ENCODE measurements around the gene STON1. TPM values are rescaled to one million over a fixed set of nuclear protein-coding genes. Genes with fewer than 3 reads are reported as not detected.

STON1 gene
- total RNA-seq, 1 donor from 2014 or later = 15.7 TPM

- Mint-ChIP-seq H3K4me3 (peak overlapping the region; percentile 25), H3K36me3 (peaks cover 14% of the 10 kb centered on the region), H3K9me3 (no peaks in the 10 kb centered on the region), H3K27ac (no peak overlapping the region), H3K4me1 (ENCODE audit: unreplicated experiment) (peaks cover 17% of the 10 kb centered on the region), H3K27me3 (no peaks in the 10 kb centered on the region)
- peak; percentile 67 for TF ChIP-seq CTCF (conservative IDR thresholded peaks at IDR 0.05)
- no peak for DNase-seq (ENCODE audit: extremely low spot score, unreplicated experiment)
These were observed 36.8 kb downstream of the STON1 start for GRCh38 chr2:48566592-48567310.

GRCh38 chr2:48567671-48568070 lies 37.7 kb downstream of the STON1 start:
- TF ChIP-seq CTCF (conservative IDR thresholded peaks at IDR 0.05) = no peak
- Mint-ChIP-seq H3K4me3 (no peak overlapping the region), H3K36me3 (peaks cover 14% of the 10 kb centered on the region), H3K9me3 (no peaks in the 10 kb centered on the region), H3K27me3 (no peaks in the 10 kb centered on the region), H3K27ac (no peak overlapping the region), H3K4me1 (ENCODE audit: unreplicated experiment) (peaks cover 24% of the 10 kb centered on the region)
- no peak for DNase-seq (ENCODE audit: extremely low spot score, unreplicated experiment)

GRCh38 chr2:48568547-48568946 lies 38.6 kb downstream of the STON1 start:
- H3K27me3 Mint-ChIP-seq = no peaks in the 10 kb centered on the region
- H3K36me3 Mint-ChIP-seq = peaks cover 14% of the 10 kb centered on the region
- no peak overlapping the region for H3K27ac Mint-ChIP-seq
- no peaks in the 10 kb centered on the region for H3K9me3 Mint-ChIP-seq
- no peak for TF ChIP-seq CTCF (conservative IDR thresholded peaks at IDR 0.05)
- H3K4me1 Mint-ChIP-seq (ENCODE audit: unreplicated experiment) = peaks cover 28% of the 10 kb centered on the region
- DNase-seq (ENCODE audit: extremely low spot score, unreplicated experiment) = no peak
- no peak overlapping the region for H3K4me3 Mint-ChIP-seq

- H3K9me3 Mint-ChIP-seq = no peaks in the 10 kb centered on the region
- no peak overlapping the region for H3K4me3 Mint-ChIP-seq
- no peak for TF ChIP-seq CTCF (conservative IDR thresholded peaks at IDR 0.05)
- DNase-seq (ENCODE audit: extremely low spot score, unreplicated experiment) = no peak
- peaks cover 28% of the 10 kb centered on the region for H3K4me1 Mint-ChIP-seq (ENCODE audit: unreplicated experiment)
- H3K27ac Mint-ChIP-seq = no peak overlapping the region
- H3K27me3 Mint-ChIP-seq = no peaks in the 10 kb centered on the region
- peaks cover 15% of the 10 kb centered on the region for H3K36me3 Mint-ChIP-seq
These were observed 39.5 kb downstream of the STON1 start for GRCh38 chr2:48569433-48569832.

- H3K4me3 Mint-ChIP-seq = peak overlapping the region; percentile 20
- no peaks in the 10 kb centered on the region for H3K9me3 Mint-ChIP-seq
- no peak for DNase-seq (ENCODE audit: extremely low spot score, unreplicated experiment)
- H3K27me3 Mint-ChIP-seq = no peaks in the 10 kb centered on the region
- peaks cover 19% of the 10 kb centered on the region for H3K4me1 Mint-ChIP-seq (ENCODE audit: unreplicated experiment)
- TF ChIP-seq CTCF (conservative IDR thresholded peaks at IDR 0.05) = peak; percentile 34
- H3K36me3 Mint-ChIP-seq = peaks cover 15% of the 10 kb centered on the region
- no peak overlapping the region for H3K27ac Mint-ChIP-seq
These were observed 42.9 kb downstream of the STON1 start for GRCh38 chr2:48572816-48573215.

Data from type B pancreatic cell (in vitro differentiated cells).